Forelimb muscle (tissue), 1 donor: ENCODE data around the gene TRIM2. TPM values are rescaled to one million over a fixed set of nuclear protein-coding genes. Genes with fewer than 3 reads are reported as not detected.
"Not testable (repeated sequence)": the region's sequence is repeated elsewhere in the genome, so short reads cannot be mapped to it uniquely, and the experiment has no call there.

Experiments
- DNase-seq: peaks from one replicate; pipeline ENCODE4 v3.0.0-alpha.2; 2013; ENCODE audit warnings: low read depth
- polyA plus RNA-seq: library from polyadenylated mRNA; unstranded; fragments of 120-200 nt; gene quantifications from one replicate; pipeline ENCODE4 v1.2.1, GENCODE V29; 2013; ENCODE audit not compliant: insufficient read length

Gene TRIM2
- polyA plus RNA-seq: 19.2 TPM

GRCh38 chr4:153204247-153204671 lies at the start of gene TRIM2:
Gene TRIM2, plus strand, starts transcription at chr4:153204443. Its CDS starts 88 bp downstream, at chr4:153204531.
- peak; percentile 70 for DNase-seq

- DNase-seq: no peak
These were observed 48.6 kb upstream of the TRIM2 start for GRCh38 chr4:153155686-153156085.

- no peak for DNase-seq
These were observed 48.0 kb upstream of the TRIM2 start for GRCh38 chr4:153156263-153156662.

GRCh38 chr4:153156721-153157120 lies 47.5 kb upstream of the TRIM2 start:
- DNase-seq: no peak

- DNase-seq: no peak
These were observed 45.2 kb upstream of the TRIM2 start for GRCh38 chr4:153159016-153159415.

GRCh38 chr4:153159728-153160221 lies 44.5 kb upstream of the TRIM2 start:
- DNase-seq: no peak

- no peak for DNase-seq
These were observed 43.4 kb upstream of the TRIM2 start for GRCh38 chr4:153160821-153161220.

GRCh38 chr4:153161226-153161963 lies 42.8 kb upstream of the TRIM2 start:
- DNase-seq: no peak

GRCh38 chr4:153165236-153165635 lies 39.0 kb upstream of the TRIM2 start:
- not testable (repeated sequence) for DNase-seq

- no peak for DNase-seq
These were observed 37.3 kb upstream of the TRIM2 start for GRCh38 chr4:153166716-153167501.

GRCh38 chr4:153169776-153170175 lies 34.5 kb upstream of the TRIM2 start:
- DNase-seq: no peak

- no peak for DNase-seq
These were observed 33.8 kb upstream of the TRIM2 start for GRCh38 chr4:153170407-153170806.

GRCh38 chr4:153174821-153175567 lies 29.2 kb upstream of the TRIM2 start:
- no peak for DNase-seq

GRCh38 chr4:153176938-153177337 lies 27.3 kb upstream of the TRIM2 start:
- DNase-seq: no peak

GRCh38 chr4:153177841-153178240 lies 26.4 kb upstream of the TRIM2 start:
- DNase-seq: no peak

GRCh38 chr4:153179100-153179499 lies 25.1 kb upstream of the TRIM2 start:
- DNase-seq: no peak

GRCh38 chr4:153181293-153181692 lies 22.9 kb upstream of the TRIM2 start:
- no peak for DNase-seq

- DNase-seq: no peak
These were observed 22.5 kb upstream of the TRIM2 start for GRCh38 chr4:153181700-153182099.

GRCh38 chr4:153183146-153183545 lies 21.1 kb upstream of the TRIM2 start:
- no peak for DNase-seq

GRCh38 chr4:153185331-153185852 lies 18.9 kb upstream of the TRIM2 start:
- no peak for DNase-seq

GRCh38 chr4:153186046-153186728 lies 18.1 kb upstream of the TRIM2 start:
- DNase-seq: no peak
